Esophagus muscularis mucosa (tissue), 4 donors: Measurements from ENCODE around the gene DENND1B. TPM values are rescaled to one million over a fixed set of nuclear protein-coding genes. Genes with fewer than 3 reads are reported as not detected.

Experiments used
- DNase-seq: peaks from one replicate; pipeline ENCODE4 v3.0.0-alpha.2; 2017; ENCODE audit errors: extremely low spot score
- H3K27ac ChIP-seq, 4 donors: fragments of 200-600 bp; sonication (generic); replicated peaks in 1 of 4; 1 replicate in 3 of 4; 2 replicates in 1 of 4; pipeline ENCODE4 v1.5.1; 2016 to 2019; ENCODE audit warnings: mild to moderate bottlenecking in 1 of 4
- H3K27me3 ChIP-seq, 4 donors: fragments of 200-600 bp; sonication (generic); one replicate each; pipeline versions ENCODE4 v1.5.1 to v1.6.0; 2016 to 2019
- H3K36me3 ChIP-seq, 4 donors: fragments of 200-600 bp; sonication (generic); one replicate each; pipeline ENCODE4 v1.5.1; 2016 to 2019
- H3K4me1 ChIP-seq, 4 donors: fragments of 200-600 bp; sonication (generic); one replicate each; pipeline ENCODE4 v1.5.1; 2016 to 2019
- H3K4me3 ChIP-seq, 4 donors: fragments of 200-600 bp; sonication (generic); 1 replicate in 2 of 4; 2 replicates in 2 of 4; pipeline ENCODE4 v1.5.1; 2016 to 2019; ENCODE audit warnings: mild to moderate bottlenecking in 4 of 4, moderate library complexity in 1 of 4
- H3K9me3 ChIP-seq, 4 donors: fragments of 200-600 bp; sonication (generic); 1 replicate in 3 of 4; 2 replicates in 1 of 4; pipeline ENCODE4 v1.5.1; 2016 to 2019
- CTCF ChIP-seq, 3 experiments: fragments of 200-600 bp in 2 of 3; fragments of 450-650 bp in 1 of 3; sonication (generic) in 2 of 3; IDR thresholded peaks; one replicate each; pipeline ENCODE4 v1.5.1; 2017 to 2019; ENCODE audit warnings: antibody characterized with exemption in 3 of 3, mild to moderate bottlenecking in 2 of 3, moderate library complexity in 1 of 3
- EP300 ChIP-seq: sonication (generic); formaldehyde crosslinking; IDR thresholded peaks from one replicate; pipeline ENCODE4 v1.6.1; 2017; ENCODE audit warnings: antibody characterized with exemption
- POLR2A ChIP-seq: fragments of 450-650 bp; IDR thresholded peaks from one replicate; pipeline ENCODE4 v1.6.1; 2017; ENCODE audit warnings: antibody characterized with exemption, moderate library complexity, mild to moderate bottlenecking, low read depth
- POLR2AphosphoS5 ChIP-seq, 2 donors: sonication (generic); formaldehyde crosslinking; IDR thresholded peaks; one replicate each; pipeline ENCODE4 v1.6.1; 2017; ENCODE audit warnings: antibody characterized with exemption in 2 of 2
- WGBS: methylation state at CpG from one replicate; pipeline ENCODE4 v1.1.5; 2018; 5-methylcytosine and 5-hydroxymethylcytosine counted together
- intact Hi-C: fragments of 100-400 bp; cut with DNase I; formaldehyde crosslinking; loops from one replicate; pipeline ENCODE4 v1.15.1; 2023
- total RNA-seq, 4 donors: library from RNA; depleted of rRNA; stranded (reverse); fragments of >200 nt; gene quantifications; one replicate each; pipeline versions ENCODE4 v1.1.0 to v1.2.1, GENCODE V29; 2016

The DENND1B gene
- total RNA-seq, 4 donors from 2014 or later = 6.4 to 11.3 (median 9.1) TPM

- Histone ChIP-seq H3K27ac (no peak overlapping the region), H3K27me3 (no peaks in the 10 kb centered on the region), H3K9me3 (peaks cover 0 to 10% (median 9%) of the 10 kb centered on the region in 4 donors), H3K4me1 (no peaks in the 10 kb centered on the region), H3K4me3 (no peak overlapping the region), H3K36me3 (no peaks in the 10 kb centered on the region)
- intact Hi-C loops = no loop called here
- DNase-seq = no peak
- 45% methylated on average over 1 of the region's 1 CpG for WGBS
- no peak for TF ChIP-seq CTCF (IDR thresholded peaks at IDR 0.05)
- no peak for TF ChIP-seq EP300
- no peak for TF ChIP-seq POLR2A
- no peak for TF ChIP-seq POLR2AphosphoS5 (IDR thresholded peaks at IDR 0.05)
Observed at GRCh38 chr1:197685785-197686184, 89.5 kb downstream of the DENND1B start.

GRCh38 chr1:197683895-197684553 is 91.3 kb downstream of the DENND1B start:
- Histone ChIP-seq H3K4me1 (no peaks in the 10 kb centered on the region), H3K27me3 (no peaks in the 10 kb centered on the region), H3K36me3 (no peaks in the 10 kb centered on the region), H3K4me3 (no peak overlapping the region), H3K27ac (no peak overlapping the region), H3K9me3 (peaks cover 0 to 10% (median 9%) of the 10 kb centered on the region in 4 donors)
- TF ChIP-seq CTCF (IDR thresholded peaks at IDR 0.05) (no peak), POLR2AphosphoS5 (IDR thresholded peaks at IDR 0.05) (no peak), POLR2A (no peak), EP300 (no peak)
- no peak for DNase-seq
- 77% methylated on average over 6 of the region's 6 CpGs for WGBS
- intact Hi-C loops = no loop called here

GRCh38 chr1:197683280-197683679 is 92.0 kb downstream of the DENND1B start:
- TF ChIP-seq CTCF (IDR thresholded peaks at IDR 0.05) = no peak
- TF ChIP-seq EP300 = no peak
- TF ChIP-seq POLR2A = no peak
- TF ChIP-seq POLR2AphosphoS5 (IDR thresholded peaks at IDR 0.05) = no peak
- no peaks in the 10 kb centered on the region for H3K36me3 ChIP-seq
- no peak overlapping the region for H3K27ac ChIP-seq
- WGBS = 92% methylated on average over 3 of the region's 3 CpGs
- H3K27me3 ChIP-seq = no peaks in the 10 kb centered on the region
- intact Hi-C loops = no loop called here
- no peaks in the 10 kb centered on the region for H3K4me1 ChIP-seq
- peaks cover 0 to 4% (median 2%) of the 10 kb centered on the region in 4 donors for H3K9me3 ChIP-seq
- no peak overlapping the region for H3K4me3 ChIP-seq
- DNase-seq = no peak

- TF ChIP-seq POLR2A (no peak), EP300 (no peak), POLR2AphosphoS5 (IDR thresholded peaks at IDR 0.05) (no peak), CTCF (IDR thresholded peaks at IDR 0.05) (no peak)
- intact Hi-C loops = no loop called here
- Histone ChIP-seq H3K27me3 (no peaks in the 10 kb centered on the region), H3K27ac (no peak overlapping the region), H3K4me1 (peaks cover 0 to 10% (median 7%) of the 10 kb centered on the region in 4 donors), H3K36me3 (no peaks in the 10 kb centered on the region), H3K4me3 (no peak overlapping the region), H3K9me3 (no peaks in the 10 kb centered on the region)
- 89% methylated on average over 1 of the region's 1 CpG for WGBS
- DNase-seq = no peak
Observed at GRCh38 chr1:197680311-197680710, 95.0 kb downstream of the DENND1B start.
